GM19025 (cell line): ENCODE data around the gene LRP4.
A peak's percentile ranks its signal among the peaks of the same experiment; 100 is the strongest.

Experiments used
- ATAC-seq: cut with Tn5 transposase; IDR thresholded peaks from one replicate; pipeline ENCODE4 v1.9.1; 2021; ENCODE audit warnings: mild to moderate bottlenecking, low read depth, moderate library complexity; ENCODE audit not compliant: unreplicated experiment

Gene LRP4

DNA sequence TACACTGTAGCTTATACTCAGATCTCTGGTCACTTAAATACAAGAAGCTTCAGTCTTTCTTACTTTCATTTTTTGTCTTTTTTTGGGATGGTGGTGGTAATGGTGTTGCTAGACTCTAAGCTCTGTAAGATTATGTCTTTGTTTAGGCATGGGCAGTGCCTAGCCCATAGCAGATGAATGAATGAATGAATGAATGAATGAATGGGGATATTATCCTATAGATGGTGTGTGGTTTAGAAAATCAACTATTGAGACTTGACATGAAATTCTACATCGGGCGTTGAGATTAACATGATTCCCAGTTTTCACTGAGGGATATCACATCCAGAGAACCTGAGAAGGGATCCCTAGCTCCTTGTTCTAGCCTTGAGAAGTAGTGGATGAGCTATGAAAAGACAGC lies 62.5 kb downstream of the LRP4 start:
- no peak for ATAC-seq

DNA sequence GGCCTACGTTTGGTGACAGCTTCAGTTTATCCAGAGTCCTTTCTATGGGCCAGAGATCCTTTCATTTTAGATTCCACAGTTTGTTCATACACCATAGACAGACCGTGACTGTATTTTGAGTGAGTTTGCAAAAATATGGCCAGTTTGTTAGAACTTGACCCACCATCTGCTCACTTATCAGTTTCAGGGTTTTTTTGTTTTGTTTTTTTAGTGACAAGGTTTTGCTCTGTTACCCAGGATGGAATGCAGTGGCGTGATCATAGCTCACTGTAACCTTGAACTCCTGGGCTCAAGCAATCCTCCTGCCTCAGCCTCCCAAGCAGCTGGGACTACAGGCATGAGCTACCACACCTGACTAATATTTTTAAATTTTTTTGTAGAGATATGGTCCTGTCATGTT lies 63.2 kb downstream of the LRP4 start:
- ATAC-seq = no peak

DNA sequence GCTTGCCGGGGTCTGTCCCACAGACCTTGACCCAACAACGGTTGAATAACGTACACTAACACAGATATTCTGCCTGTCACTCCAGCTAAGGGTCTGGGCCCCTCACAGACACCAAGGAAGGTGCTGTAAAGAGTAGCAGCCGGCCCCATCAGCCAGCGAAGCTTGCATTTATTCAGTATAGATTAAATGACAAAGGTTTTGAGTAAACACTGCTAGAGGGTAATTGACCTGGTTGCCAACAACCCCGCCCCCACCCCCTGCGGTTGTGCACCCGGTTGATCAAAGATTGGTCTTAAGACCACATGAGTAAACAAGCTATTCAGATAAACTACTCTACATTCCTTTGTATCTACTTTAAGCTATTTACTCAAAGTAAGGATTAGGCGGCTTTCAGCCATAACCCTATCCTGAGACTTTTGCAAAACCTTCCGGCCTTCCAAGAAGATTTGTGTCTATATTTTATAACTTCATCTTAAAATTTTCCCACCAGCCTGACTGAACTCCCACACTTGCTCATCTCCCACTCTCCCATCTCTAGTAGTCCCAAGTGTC lies 67.4 kb downstream of the LRP4 start:
- no peak for ATAC-seq

DNA sequence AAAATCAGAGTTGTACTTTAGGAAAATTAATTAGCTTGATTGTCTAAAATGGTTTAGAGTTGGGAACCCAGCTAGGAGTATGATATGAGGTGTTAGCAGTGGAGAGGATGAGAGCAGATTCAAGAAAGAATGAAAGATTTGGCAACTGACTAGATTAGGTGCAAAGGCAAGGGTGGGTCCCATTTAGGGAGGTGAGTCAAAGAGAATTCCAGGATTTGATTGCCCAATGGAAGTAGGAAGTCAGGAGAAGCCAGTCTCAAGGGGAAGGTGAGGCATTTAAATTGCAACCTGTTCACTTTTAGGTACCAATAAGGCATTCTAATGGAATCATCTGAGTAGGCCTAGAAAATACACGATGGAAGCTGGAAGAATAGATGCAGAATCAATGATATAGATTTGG lies 68.7 kb downstream of the LRP4 start:
- ATAC-seq = no peak

DNA sequence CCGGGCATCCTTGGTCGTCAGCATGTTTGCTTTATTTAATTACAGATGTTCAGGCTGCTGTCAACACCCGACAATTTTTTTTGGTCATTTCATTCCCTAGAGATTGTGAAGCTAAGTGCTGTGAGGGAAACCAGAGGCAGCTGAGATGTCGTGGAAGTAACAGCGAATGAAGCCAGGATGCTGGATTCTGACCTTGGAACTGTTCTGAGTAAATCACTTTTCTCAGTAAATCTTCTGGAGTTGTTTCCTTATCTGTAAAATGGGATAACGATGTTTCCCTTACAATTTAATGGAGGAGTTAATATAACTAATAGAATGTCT lies 71.9 kb downstream of the LRP4 start:
- no peak for ATAC-seq

DNA sequence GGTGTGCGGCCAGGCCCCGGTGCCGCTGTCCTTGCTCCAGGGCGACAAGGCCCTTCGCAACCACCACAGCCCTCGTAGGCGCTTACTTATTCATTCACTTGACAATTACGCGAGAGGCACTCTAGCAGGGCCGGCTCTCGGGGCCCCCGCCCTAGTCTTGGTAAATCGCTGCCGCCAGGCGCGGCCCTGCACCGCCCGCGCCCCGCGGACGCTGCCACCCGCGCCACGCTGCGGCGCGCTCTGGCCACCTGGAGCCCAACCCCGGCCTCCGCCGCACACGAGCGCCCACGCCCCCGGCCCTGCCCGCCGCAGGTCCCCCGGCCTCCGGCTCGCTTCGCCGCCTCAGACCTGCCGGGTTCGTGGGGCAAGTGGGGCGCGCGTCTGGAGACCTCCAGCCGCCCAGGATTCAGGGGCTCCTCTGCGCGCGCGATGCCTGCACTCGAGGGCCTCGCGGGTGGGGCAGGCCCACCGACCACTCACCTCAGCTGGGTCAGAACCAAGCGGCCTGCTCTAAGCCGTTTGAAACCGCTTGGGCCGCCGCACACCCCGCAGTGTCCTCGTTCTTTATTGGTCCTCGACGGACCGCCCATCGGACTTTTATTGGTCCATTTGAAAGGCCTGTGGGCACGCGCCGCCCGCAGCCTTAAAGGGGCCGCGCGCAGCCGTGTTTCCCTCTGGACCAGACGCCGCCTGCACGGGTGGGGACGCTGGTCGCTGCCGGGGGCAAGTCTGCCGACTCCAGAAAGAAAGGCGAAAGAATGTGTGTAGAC lies 72.4 kb downstream of the LRP4 start, which contains the start of gene CKAP5:
TSS of gene CKAP5 (minus strand) at position 541 of the 770 bp plus-strand sequence. CDS start 25,049 bp downstream, outside the sequence.
- peak; percentile 96 for ATAC-seq

DNA sequence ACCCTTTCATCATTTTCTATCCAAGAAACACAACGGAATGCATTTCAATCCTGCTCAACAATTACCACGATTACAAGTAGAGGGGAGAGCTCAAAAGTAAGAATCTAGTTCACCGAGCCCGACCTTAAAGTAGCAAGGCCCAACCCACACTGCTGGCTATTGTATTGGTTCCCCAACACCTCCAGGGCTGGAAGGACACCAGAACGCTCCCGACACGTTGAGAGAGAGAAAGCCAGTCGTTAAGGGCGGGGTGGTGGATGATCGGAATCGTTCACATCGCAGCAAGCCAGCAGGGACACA lies 73.0 kb downstream of the LRP4 start:
- peak; percentile 4 for ATAC-seq

DNA sequence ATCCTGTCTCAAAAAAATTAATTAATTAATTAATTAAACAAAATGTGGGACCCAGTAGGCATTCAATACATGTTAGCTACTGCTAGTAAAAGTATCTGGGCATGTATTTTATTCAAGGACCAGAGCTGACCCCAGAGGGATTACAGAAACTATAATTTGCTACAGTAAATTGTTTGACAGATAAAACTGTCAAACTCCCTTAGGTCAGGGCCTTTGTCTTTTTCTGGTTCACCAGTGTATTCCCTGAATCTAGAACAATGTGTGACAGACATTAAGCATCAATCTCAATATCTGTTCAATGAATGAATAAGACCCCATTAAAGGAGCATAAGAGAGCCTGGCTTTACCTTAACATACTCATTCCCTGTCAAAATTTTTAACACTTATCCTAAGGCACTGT lies 78.2 kb downstream of the LRP4 start:
- no peak for ATAC-seq

DNA sequence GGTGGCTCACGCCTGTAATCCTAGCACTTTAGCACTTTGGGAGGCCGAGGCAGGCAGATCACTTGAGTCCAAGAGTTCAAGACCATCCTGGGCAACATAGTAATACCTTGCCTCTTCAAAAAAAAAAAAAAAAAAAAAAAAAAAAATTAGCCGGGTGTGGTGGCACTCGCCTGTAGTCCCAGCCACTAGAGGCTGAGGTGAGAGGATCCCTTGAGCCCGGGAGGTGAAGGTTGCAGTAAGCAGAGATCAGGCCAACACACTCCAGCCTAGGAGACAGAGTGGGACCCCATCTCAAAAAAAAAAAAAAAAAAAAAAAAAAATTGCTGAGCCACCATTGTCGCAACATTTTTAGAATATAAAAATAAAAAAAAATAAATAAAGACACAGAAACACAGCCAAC lies 79.8 kb downstream of the LRP4 start:
- ATAC-seq = no peak

DNA sequence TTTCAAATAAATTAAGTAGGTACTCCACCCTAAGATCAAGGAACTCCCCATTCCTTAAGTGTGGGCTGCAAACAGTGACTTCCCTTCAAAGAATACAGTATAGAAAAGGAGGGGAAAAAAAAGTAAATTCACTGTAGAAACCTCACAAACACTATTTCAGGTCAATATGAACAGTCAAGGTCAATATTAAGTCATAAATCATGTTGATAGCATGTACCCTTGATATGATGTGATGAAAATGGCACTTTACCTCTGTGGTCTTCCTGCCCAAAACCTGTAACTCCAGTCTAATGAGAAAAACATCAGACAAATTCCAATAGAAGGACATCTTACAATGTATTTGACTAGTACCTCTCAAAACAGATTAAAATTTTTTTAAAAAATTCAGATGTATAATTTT lies 80.5 kb downstream of the LRP4 start:
- no peak for ATAC-seq

DNA sequence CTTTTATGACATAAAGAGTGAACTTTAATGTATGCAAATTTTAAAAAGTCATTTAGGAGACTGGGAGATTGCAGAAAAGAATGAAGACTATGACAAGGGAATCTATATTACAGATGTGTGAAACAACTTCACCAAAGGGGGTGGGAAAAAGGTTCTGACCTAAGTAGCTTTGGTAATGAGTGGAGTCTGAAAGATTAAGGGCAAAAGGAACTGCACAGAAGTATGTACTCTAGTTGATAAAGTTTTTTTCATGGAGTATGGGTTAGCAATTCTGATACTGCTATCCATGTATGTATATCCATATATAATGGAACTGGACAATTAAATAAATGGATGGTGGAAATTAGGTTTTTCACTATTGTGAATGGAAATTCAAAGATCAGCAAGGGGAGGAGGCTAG lies 81.5 kb downstream of the LRP4 start:
- no peak for ATAC-seq

DNA sequence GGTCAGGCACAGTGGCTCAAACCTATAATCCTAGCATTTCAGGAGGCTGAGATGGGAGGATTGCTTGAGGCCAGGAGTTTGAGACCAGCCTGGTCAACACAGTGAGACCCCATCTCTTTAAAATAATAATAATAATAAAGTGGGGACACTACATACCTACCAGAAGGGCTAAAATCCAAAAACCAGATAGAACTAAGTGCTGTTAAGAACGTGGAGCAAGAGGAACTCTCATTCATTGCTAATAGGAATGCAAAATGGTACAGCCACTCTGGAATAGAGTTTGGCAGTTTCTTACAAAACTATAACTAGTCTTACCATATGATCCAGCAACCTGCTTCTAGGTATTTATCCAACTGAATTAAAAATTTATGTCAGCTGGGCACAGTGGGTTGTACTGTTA lies 81.9 kb downstream of the LRP4 start:
- ATAC-seq = no peak

DNA sequence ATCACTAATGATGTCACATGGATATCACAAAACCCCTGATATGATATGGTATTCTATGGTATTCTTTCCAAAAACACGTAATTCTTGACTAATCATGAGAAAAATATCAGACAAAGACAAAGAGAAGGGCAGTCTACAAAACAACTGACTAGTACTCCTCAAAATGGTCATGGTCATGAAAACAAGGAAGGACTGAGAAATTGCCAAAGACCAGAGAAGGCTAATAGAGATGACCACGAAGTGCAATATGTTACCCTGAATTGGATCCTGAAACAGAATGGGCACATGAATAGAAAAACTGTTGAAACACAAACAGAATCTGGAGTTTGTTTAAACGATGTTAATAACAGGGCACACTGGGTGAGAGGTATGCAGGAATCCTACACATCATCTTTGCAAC lies 82.5 kb downstream of the LRP4 start:
- ATAC-seq = no peak

DNA sequence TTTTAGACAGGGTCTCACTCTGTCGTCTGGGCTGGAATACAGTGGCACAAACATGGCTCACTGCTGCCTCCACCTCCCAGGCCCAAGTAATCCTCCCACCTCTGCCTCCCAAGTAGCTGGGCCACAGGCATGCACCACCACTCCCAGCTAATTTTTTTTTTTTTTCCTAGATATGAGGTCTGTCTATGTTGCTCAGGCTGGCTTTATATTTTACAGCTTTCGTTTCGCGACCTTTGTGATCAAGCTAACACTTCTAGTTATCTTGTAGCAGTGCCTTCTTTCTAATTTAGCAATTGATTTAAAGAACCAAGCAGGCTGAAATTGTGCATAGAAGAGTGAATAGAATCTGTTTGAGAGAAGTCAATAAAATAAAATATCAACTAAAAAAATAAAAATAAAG lies 83.5 kb downstream of the LRP4 start:
- ATAC-seq = no peak

DNA sequence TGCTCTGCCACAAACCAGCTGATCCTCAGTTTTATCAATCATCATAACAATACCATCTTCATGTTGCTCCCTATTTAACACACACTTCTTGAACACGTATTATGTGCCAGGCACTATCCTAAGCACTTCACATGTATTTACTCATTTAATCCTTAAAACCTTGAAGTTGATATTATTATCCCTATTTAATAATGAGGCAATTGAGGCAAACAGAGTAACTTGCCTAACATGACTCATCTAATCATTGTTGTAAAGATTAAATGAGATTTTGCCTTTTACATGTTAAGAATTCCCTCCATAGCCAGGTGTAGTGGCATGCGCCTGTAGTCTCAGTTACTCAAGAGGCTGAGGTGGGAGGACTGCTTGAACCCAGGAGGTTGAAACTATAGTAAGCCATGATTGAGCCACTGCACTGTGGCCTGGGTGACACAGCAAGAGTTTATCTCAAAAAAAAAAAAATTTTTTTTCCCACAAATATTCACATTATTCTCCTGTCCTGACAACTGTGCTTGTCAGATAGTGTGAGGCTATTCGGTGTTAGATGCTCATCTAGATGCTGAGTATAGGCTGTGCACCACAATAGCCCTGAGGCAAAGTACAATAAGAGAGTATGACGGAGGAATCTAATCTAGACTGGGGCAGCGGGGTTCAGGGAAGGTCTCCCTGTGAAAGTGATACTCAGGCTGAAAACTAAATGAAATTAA lies 85.7 kb downstream of the LRP4 start:
- no peak for ATAC-seq

DNA sequence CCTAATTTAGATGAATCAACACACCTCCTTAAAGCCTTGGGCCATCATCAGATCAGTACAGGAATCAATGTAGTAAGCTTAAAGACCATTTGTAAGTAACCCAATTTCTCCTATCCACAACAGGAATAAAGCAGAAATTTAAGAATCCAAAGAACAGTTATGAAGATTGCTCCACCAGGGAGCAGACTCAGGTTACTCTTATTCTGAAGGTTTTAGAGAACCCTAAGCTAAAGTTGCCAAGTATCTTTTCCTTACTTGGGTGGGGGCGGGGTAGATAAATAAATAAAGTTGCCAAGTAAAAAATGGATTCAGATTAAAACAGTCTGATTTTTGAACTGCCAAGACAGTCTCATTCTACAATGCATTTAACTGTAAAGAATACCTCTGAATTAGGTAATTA lies 90.4 kb downstream of the LRP4 start:
- ATAC-seq = no peak

DNA sequence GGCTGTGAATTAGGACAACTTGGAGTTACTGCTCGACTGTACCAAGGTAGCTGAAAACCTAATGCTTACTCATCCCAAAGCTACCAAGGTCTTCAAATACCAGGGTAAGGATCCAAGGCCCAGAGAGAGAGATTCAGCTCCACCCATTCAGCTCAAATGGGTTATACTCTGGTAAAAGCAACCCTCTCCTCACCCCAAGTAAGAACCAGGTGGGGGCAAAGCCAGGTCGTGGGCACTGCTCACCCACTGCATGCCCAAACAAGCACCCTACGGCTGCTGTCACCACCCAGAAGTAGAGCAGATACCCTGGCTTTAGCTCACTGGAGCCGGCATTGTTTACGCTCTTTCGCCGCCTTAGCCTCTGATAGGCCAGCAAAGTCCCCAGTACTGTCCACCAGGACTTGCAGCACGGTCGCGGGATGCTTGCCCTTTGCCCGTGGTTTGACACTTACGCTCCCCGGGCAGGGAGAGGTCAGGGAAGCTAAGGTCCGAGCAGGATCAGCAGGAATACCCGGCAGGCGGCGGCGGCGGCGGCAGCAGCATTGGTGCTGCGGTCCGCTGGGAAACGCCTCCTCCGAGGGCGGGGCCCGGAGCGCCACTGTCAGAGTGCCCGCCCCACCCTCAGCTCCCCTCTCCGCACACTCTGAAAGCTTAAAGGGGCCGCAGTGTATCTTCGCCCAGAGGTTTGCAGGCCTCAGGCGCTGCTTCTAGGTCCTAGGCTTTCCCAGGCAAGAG lies 91.9 kb downstream of the LRP4 start:
- ATAC-seq = peak; percentile 100

DNA sequence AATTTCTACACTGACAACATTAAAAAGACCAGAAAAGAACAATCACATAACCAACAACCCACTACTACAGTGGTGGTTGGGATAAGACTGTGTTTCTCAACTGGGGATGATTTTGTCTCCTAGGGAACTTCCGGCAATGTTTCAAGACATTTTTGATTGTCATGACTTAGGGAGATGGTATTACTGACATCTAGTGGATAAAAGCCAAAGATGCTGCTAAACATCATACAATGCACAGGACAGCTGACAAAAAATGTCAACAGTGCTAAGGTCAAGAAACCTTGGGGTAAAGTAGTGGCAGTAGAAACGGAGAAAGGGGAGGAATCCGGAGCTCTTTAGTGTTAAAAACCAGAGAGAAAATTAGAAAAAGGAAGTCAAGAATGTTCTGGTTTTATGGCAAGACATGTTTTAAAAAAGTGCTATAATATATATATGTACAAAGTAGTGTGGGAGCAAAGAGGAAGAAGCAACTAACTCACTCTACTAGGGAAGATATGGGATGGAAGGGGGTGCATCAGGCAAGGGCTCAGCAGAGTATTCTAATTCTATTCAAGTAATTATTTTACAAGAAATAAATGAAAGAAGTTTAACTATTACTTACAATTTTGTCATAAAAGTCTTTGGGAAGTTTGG lies 109.4 kb downstream of the LRP4 start:
- no peak for ATAC-seq
